Uterus (tissue), 4 donors: ENCODE measurements around the gene RNGTT. TPM values are rescaled to one million over a fixed set of nuclear protein-coding genes. Genes with fewer than 3 reads are reported as not detected.

Source experiments
- DNase-seq, 2 donors: peaks; one replicate each; pipeline ENCODE4 v3.0.0-alpha.2; 2019 to 2020
- H3K27ac ChIP-seq, 2 donors: fragments of 200-600 bp; sonication (generic); 1 replicate in 1 of 2; 2 replicates in 1 of 2; pipeline ENCODE4 v1.5.1; 2016 to 2018
- H3K27me3 ChIP-seq, 2 donors: fragments of 200-600 bp; sonication (generic); one replicate each; pipeline ENCODE4 v1.5.1; 2018 to 2019; ENCODE audit warnings: control low read depth in 1 of 2
- H3K36me3 ChIP-seq, 2 donors: fragments of 200-600 bp; sonication (generic); one replicate each; pipeline ENCODE4 v1.5.1; 2019; ENCODE audit warnings: control low read depth in 1 of 2
- H3K4me1 ChIP-seq, 2 donors: fragments of 200-600 bp; sonication (generic); one replicate each; pipeline ENCODE4 v1.5.1; 2018 to 2019; ENCODE audit warnings: control low read depth in 1 of 2
- H3K4me3 ChIP-seq, 2 donors: fragments of 200-600 bp; sonication (generic); 1 replicate in 1 of 2; 2 replicates in 1 of 2; pipeline ENCODE4 v1.5.1; 2018 to 2019; ENCODE audit warnings: mild to moderate bottlenecking in 1 of 2
- H3K9me3 ChIP-seq, 2 donors: fragments of 200-600 bp; sonication (generic); one replicate each; pipeline ENCODE4 v1.5.1; 2019; ENCODE audit warnings: control low read depth in 1 of 2
- POLR2A ChIP-seq, 2 donors: fragments of 450-650 bp; IDR thresholded peaks; one replicate each; pipeline ENCODE4 v1.6.1; 2016; ENCODE audit warnings: antibody characterized with exemption in 2 of 2, mild to moderate bottlenecking in 1 of 2, moderate library complexity in 1 of 2
- intact Hi-C: fragments of 100-400 bp; cut with DNase I; formaldehyde crosslinking; loops from one replicate; pipeline ENCODE4 v1.15.1; 2023; ENCODE audit warnings: low total_unique reads
- total RNA-seq, 4 donors: library from RNA; depleted of rRNA in 3 of 4; stranded (reverse); fragments of >200 nt in 3 of 4; gene quantifications; one replicate each; pipeline versions ENCODE4 v1.1.0 to v1.2.4, GENCODE V29; 2014 to 2023
- TF ChIP-seq, protein P1 (sequence below), 4 experiments: fragments of 200-600 bp in 2 of 4; fragments of 450-650 bp in 2 of 4; sonication (generic) in 2 of 4; IDR thresholded peaks; one replicate each; pipeline ENCODE4 v1.5.1; 2016 to 2019; ENCODE audit warnings: antibody characterized with exemption in 4 of 4, mild to moderate bottlenecking in 2 of 4, moderate library complexity in 1 of 4
- donor health status: DM: yes; HTN: yes; CAD: no.

RNGTT gene
- total RNA-seq, 4 donors from 2014 or later = 7.4 to 45.7 (median 16.1) TPM

DNA sequence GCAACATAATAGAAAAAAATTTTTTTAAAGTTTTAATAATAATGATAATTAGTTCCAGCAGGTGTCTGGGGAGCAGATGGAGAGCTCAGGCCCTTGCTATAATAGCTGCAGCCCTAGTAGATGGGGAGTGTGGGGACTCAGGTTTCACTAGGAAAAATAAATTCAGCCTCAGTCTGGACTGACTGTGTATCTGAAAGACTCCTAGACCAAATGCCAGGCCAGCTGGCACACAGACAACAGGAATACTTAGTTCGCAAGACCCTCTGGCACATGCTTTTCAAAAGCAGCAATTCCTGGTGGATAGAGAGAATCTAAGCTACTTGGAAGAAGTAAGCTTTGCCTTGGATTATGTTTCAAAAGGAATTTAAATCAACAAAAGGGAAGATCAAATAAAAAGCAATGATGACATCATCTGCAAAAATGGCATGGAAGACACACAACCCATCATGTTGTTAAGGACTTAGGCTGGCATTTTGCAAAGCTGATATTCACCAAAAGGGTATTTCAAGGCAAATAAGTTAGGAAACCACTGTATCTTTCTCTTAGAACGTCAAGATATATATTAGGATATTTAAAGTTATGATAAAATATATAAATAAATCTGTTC is 107.8 kb downstream of the RNGTT start:
- H3K27ac ChIP-seq = no peak overlapping the region
- no peak for DNase-seq
- H3K36me3 ChIP-seq = no peaks in the 10 kb centered on the region
- H3K4me3 ChIP-seq = no peak overlapping the region
- no peak for TF ChIP-seq POLR2A (IDR thresholded peaks at IDR 0.05)
- TF ChIP-seq, protein P1, sequence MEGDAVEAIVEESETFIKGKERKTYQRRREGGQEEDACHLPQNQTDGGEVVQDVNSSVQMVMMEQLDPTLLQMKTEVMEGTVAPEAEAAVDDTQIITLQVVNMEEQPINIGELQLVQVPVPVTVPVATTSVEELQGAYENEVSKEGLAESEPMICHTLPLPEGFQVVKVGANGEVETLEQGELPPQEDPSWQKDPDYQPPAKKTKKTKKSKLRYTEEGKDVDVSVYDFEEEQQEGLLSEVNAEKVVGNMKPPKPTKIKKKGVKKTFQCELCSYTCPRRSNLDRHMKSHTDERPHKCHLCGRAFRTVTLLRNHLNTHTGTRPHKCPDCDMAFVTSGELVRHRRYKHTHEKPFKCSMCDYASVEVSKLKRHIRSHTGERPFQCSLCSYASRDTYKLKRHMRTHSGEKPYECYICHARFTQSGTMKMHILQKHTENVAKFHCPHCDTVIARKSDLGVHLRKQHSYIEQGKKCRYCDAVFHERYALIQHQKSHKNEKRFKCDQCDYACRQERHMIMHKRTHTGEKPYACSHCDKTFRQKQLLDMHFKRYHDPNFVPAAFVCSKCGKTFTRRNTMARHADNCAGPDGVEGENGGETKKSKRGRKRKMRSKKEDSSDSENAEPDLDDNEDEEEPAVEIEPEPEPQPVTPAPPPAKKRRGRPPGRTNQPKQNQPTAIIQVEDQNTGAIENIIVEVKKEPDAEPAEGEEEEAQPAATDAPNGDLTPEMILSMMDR (IDR thresholded peaks at IDR 0.05) = no peak
- H3K27me3 ChIP-seq = no peaks in the 10 kb centered on the region
- no peaks in the 10 kb centered on the region for H3K9me3 ChIP-seq
- H3K4me1 ChIP-seq = no peaks in the 10 kb centered on the region
- intact Hi-C loops = no loop called here

DNA sequence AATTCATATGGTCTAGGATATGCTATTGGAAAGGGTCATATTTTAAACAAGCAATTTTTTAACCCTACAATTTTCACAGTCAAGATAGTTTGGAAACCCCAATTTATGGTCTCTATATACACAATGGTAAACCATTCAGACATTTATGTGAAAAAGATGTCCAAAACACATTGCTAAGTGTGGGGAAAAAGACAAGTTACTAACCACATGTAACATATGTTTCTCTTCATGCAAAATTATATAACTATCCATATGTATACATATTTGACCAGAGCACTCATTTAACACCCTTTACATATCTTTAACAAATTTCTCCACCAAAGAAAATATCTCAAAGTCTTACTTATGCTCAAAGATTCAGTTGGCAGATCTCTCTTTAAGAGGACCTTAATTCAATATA is 110.6 kb downstream of the RNGTT start:
- H3K27ac ChIP-seq = no peak overlapping the region
- no peak for TF ChIP-seq POLR2A (IDR thresholded peaks at IDR 0.05)
- TF ChIP-seq, protein P1 (IDR thresholded peaks at IDR 0.05) = no peak
- no peak for DNase-seq
- H3K9me3 ChIP-seq = no peaks in the 10 kb centered on the region
- peaks cover 0 to 10% of the 10 kb centered on the region in 2 donors for H3K4me1 ChIP-seq
- no peaks in the 10 kb centered on the region for H3K36me3 ChIP-seq
- intact Hi-C loops = no loop called here
- H3K27me3 ChIP-seq = no peaks in the 10 kb centered on the region
- H3K4me3 ChIP-seq = no peak overlapping the region

GRCh38 chr6:88852000-88852399 is 111.4 kb downstream of the RNGTT start:
- Histone ChIP-seq H3K36me3 (no peaks in the 10 kb centered on the region), H3K4me3 (no peak overlapping the region), H3K27ac (no peak overlapping the region), H3K27me3 (no peaks in the 10 kb centered on the region), H3K4me1 (peaks cover 0 to 10% of the 10 kb centered on the region in 2 donors), H3K9me3 (no peaks in the 10 kb centered on the region)
- intact Hi-C loops = no loop called here
- TF ChIP-seq POLR2A (IDR thresholded peaks at IDR 0.05) = no peak
- TF ChIP-seq, protein P1 (IDR thresholded peaks at IDR 0.05) = no peak
- DNase-seq = no peak

GRCh38 chr6:88848870-88849269 is 114.5 kb downstream of the RNGTT start:
- H3K4me1 ChIP-seq = peaks cover 0 to 10% of the 10 kb centered on the region in 2 donors
- DNase-seq = no peak
- no peak overlapping the region for H3K4me3 ChIP-seq
- TF ChIP-seq, protein P1 (IDR thresholded peaks at IDR 0.05) = no peak
- no peak for TF ChIP-seq POLR2A (IDR thresholded peaks at IDR 0.05)
- H3K9me3 ChIP-seq = no peaks in the 10 kb centered on the region
- intact Hi-C loops = no loop called here
- H3K27me3 ChIP-seq = no peaks in the 10 kb centered on the region
- no peak overlapping the region for H3K27ac ChIP-seq
- no peaks in the 10 kb centered on the region for H3K36me3 ChIP-seq

DNA sequence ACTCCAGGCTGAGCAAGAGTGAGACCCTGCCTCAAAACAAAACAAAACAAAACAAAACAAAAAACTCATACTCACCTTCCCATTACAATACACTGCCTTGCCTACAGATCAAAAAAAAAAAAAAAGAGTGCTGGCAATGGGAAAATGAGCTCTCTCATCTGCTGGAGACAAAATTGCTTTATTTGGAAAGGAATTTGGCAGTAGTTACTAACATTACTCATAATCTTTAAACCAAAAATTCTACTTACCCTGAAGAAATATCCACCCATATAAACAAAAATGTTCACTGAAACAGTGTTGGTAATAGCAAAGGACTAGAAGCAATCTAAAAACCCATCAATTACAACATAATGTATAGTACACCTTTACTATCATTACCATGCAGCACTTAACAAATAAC is 120.4 kb downstream of the RNGTT start:
- Histone ChIP-seq H3K27ac (peak overlapping the region; percentile 34 to 46), H3K27me3 (no peaks in the 10 kb centered on the region), H3K4me1 (no peaks in the 10 kb centered on the region), H3K9me3 (no peaks in the 10 kb centered on the region), H3K36me3 (no peaks in the 10 kb centered on the region), H3K4me3 (no peak overlapping the region)
- TF ChIP-seq, protein P1 (IDR thresholded peaks at IDR 0.05) = no peak
- no peak for TF ChIP-seq POLR2A (IDR thresholded peaks at IDR 0.05)
- intact Hi-C loops = no loop called here
- no peak for DNase-seq
